IPS DF 4.7 (cell line): ENCODE data around the gene TANC1.

Source experiments
- DNase-seq: peaks from one replicate; pipeline ENCODE4 v3.0.0-alpha.2; 2013; ENCODE audit warnings: low spot score; ENCODE audit errors: extremely low read depth

TANC1 gene

DNA sequence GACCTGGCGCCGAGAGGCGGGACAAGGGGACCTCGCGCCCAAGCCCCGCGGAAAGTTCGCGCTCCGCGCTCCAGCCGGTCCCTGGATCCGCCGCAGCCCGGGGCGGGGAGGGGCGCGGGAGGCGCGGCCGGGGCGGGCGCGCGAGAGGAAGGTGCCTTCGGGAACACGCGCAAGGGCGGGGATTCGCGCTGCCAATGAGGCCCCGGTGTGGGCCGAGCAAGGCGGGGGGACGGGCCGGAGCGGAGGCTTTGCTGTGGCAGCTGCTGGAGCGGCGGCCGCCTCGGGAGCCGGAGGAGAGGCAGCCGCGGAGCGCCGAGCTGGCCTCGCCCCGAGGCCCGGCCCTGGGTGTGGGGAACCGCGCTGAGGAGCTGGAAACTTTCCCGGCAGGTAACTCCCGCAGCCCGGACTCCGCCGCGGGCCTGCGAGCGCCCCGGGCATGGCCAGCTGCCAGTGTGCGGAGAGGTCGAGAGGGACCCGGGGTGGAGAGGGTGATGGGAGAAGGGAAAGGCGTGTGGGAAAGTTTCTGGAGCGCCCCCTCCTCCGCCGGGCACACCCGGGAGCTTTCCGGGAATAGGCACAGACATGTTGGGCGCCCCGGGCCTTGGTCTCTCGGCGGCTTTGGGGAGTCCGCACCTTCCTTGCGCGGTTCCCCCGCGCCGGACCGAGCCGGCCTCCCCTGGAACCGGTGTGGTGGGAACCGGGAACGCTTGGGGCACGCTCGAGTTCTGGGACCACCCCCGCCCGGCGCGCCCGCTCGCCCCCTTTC lies at the start of gene TANC1:
TANC1 (plus strand) TSS at position 245 of the 766 bp plus-strand sequence. CDS start 97,271 bp downstream, outside the sequence.
- DNase-seq = no peak

DNA sequence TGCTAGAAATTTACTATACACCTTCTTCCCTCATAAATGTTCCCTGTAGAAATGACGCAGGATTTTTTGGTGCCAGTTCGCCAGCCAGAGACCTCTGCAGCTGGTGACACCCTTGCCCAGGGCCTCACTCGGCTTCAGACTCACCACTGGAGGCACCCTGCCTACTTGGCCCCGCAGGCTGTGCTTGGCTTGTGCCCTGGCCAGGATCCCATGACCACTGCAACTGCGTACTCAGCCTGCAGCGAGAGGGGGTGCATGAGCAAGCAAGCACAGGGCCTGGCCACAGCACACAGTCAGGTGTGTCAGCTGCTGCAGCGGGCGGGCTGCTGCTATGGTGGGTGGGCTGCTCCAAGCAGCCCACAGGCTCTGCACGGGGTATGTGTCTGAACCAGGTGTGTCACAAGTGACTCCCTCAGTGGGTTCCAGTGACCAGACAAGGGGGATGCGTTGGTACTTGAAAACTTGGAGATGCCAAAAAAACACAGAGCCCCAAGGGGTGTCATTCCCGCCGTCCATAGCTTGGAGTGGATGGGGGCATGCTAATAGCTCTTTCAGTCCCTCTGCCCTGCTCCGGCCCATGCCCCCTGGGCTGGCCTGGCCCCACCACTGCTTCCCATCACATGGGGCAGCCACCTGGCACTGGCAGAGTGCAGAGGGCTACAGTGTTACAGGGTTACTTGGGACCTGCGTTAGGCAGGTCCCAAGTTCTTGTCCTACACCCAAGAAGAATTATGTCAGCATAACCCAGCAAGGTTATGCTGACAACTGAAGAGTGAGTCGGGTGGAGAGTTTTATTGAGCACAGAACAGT lies 46.6 kb upstream of the TANC1 start:
- no peak for DNase-seq

DNA sequence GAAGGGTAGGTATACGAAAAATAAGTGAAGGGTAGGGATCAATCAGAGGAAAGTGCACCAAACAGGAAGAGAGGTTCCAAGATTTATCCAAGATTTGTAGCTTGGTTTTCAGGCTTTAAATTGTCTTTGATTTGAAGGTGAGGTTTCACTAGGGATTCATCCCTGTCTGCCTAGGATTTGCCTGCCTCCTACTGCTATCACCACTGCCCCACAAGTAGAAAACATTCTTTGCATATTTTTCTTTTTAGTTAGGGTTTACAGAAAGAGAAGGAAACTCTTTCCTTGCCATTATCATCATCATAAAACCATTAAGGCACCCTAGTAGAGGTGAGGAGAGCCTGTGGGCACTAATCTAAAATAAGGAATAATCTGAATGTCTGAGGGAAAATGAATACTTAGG lies 45.8 kb upstream of the TANC1 start:
- no peak for DNase-seq

DNA sequence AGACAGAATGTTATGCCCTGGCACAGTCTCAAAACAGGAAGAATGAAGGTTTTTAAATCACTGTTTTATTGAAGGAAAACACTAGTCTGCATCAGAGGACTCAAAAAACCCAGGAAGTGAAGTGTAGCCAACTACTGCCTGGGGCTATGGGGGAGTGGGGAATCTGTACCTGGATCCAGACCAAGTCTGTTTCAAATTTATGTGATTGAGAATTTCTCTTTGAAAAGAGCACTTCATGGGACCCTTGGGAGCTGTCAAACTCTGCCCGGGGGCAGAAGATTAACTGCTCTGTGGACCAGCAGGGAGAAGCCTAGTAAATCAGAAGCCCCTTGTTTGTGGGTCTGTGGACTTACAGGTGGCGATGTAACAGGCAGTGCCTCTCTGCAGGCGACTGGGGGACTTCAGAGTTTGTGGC lies 45.3 kb upstream of the TANC1 start:
- DNase-seq = no peak

DNA sequence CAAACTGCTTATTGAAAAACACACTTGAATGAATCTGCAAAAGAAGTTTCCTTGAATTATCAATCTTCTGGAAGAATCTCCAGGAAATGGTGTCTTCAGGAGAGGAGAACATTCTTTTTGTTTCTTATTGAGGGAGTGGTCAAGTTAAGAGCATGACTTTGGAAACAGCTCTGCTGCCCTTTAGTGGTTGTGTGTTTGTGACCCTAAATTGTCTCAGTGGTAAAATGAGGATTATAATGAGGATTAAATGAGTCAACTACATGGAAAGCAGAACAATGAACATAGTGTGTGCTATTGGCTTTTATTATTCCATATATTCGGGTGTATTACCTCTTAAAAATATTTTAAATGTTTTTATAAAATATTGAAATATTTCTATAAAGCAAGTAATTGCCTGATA lies 44.8 kb upstream of the TANC1 start:
- no peak for DNase-seq

DNA sequence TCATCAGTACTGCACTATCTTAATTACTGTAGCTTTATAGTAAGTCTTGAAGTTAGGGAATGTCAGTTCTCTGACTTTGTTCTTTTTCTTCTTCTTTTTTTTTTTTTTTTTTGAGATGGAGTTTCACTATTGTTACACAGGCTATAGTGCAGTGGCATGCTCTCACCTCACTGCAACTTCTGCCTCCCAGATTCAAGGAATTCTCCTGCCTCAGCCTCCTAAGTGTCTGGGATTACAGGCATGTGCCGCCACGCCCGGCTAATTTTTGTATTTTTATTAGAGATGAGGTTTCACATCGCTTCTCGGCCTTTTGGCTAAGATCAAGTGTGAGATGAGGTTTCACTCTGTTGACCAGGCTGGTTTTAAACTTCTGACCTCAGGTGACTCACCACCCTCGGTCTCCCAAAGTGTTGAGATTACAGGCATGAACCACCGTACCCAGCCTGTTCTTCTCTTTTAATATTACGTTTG lies 41.9 kb upstream of the TANC1 start:
- no peak for DNase-seq

DNA sequence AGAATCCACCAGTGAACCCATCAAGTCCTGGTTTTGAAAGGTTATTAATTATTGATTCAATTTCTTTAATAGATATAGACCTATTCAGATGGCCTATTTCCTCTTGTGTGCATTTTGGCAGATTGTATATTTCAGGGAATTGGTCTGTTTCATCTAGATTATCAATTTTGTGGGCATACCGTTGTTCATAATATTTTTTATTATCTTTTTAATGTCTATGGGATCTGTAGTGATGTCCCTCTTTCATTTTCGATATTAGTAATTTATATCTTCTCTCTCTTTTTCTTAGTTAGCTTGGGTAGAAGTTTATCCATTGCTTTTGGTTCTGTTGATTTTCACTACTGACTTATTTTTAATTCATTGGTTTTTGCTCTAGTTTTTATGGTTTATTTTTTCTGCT lies 39.9 kb upstream of the TANC1 start:
- DNase-seq = no peak

DNA sequence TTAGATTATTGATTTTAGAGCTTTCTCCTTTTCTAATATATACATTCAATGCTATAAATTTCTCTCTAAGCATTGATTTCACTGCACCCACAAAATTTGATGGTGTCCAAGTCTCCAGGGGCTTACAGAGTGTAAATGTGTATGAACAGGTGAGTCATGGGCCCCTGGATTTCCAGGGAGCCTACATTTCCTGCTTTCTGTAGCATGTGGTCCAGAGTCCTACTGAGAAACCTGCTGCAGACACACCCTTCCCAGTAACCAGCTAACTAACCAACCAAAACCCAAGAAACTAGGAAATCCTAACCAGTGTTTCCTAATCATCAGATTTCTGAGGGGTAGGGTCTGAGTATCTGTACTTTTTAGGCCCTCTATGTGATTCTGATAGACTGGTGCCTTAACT lies 39.5 kb upstream of the TANC1 start:
- no peak for DNase-seq

DNA sequence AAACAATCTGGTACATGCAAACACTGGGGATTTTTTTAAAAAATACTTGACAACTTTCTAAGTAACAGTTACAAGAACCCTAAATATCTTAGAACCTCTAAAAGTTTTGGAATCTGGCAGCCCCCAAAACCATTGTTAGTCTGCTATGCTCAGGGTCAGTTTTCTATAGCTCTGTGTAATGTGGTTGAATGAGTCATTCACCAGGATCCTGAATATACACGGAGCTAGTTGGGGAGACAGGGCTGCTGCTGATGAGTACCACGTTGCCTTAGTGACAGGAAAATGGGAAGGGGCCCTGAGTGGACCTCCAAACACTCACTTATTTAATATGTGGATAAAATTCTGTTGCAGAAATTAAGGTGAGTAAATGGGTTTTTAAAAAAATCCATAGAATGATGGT lies 36.9 kb upstream of the TANC1 start:
- DNase-seq = no peak

DNA sequence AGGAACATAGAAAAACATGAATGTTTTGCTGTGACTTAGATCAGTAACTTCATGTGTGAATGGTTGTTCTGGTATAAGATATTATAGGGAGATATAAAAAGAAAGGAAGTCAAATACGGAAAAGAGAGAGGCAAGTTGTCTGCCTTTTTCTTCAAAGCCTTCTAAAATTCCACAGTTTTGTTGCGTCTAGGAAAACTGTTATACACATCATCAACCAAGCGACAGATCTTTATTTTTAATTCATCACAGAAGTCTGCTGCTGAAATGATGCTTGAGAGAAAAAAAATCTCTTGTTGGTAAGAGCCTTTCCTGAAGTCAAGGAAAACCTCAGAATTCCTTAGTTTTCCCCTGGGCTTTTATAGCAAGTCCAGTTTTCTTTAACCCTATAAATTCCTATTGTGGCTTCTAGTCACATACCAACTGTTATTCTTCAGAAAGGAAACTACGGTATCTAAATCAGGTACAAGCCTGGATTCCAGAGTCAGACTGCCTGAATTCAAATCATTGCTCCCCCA lies 36.3 kb upstream of the TANC1 start:
- no peak for DNase-seq

DNA sequence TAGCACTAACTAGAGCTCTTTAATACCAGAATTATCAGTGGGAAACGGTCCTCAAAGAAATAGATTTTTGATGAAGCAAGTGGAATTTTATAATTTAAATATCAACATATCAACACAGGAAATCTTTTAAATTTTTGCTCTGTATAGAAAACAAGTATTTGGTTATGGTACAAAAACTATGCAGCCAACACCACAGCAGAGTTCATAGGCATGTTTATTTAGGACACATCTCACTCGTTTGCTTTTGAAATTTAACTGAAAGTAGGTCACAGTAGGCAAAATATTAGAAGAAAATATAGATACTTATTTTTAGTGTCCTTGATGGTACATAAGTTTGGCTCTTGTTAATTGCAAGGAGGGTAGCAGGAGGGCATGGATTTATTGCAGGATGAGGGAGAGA lies 34.3 kb upstream of the TANC1 start:
- no peak for DNase-seq

DNA sequence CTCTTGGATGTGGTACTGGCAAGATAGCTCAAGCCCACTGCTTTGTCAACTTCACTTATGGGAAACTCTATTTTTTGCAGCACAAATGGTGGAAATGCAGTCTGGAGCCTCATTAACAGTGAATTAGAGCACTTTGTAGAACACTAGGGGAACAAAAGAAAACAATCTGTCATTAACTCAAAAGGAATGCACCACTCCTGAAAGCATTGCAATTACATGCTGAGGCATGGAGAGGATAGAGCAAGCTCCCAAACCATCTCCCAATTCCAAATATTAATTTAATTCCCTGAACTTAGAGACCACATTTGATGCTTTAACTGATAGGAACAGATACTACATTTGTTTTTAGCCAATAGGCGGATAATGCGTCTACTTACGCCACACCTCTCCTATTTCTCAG lies 32.8 kb upstream of the TANC1 start:
- DNase-seq = no peak

DNA sequence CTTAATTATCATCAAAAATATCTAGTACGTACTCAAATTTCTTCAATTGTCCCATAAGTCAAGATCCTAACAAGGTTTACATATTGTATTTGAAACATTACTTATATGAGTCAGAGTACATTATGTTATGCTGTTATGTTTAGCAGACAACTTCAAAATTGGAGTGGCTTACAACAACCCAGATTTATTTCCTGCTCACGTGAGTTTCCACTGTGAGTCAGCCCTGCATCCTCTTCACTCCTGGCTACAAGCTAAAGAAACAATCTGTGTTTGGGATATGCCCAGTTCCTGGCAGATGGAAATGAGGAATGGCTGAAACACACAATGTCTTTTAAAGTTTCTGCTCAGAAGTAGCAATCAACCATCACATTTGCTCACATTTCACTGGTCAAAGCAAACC lies 31.5 kb upstream of the TANC1 start:
- DNase-seq = no peak

DNA sequence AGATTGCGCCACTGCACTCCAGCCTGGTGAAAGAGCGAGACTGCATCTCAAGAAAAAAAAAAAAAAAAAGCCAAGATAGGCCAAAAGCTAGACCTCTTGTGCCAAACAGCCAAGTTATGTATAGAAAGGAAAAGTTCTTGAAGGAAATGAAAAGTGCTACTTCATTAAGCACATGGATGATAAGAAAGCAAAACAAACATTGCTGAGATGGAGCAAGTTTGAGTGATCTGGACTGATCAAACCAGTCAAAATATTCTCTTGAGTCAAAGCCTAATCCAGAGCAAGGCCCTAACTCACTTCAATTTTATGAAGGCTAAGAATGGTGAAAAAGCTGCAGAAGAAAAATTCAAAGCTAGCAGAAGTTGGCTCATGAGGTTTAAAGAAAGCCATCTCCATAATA lies 28.1 kb upstream of the TANC1 start:
- DNase-seq = no peak

DNA sequence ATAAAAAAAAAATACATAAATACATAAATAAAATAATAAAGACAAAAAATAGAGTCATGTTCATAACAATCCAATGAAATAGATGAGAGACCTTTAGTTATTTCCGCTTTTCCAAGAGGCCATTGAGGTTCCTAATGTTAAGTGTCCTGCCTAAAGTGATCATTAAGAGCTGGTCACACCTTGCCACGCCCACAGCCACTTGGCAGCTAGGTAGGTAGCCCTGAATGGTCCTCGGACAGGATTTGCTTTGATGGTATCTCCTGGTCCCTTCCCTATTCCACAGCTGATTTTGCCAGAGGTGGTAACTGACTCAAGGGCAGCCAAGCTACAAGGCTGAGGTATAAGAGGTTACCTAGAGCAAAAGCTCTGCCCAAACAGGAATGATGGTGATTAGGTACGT lies 24.5 kb upstream of the TANC1 start:
- no peak for DNase-seq

DNA sequence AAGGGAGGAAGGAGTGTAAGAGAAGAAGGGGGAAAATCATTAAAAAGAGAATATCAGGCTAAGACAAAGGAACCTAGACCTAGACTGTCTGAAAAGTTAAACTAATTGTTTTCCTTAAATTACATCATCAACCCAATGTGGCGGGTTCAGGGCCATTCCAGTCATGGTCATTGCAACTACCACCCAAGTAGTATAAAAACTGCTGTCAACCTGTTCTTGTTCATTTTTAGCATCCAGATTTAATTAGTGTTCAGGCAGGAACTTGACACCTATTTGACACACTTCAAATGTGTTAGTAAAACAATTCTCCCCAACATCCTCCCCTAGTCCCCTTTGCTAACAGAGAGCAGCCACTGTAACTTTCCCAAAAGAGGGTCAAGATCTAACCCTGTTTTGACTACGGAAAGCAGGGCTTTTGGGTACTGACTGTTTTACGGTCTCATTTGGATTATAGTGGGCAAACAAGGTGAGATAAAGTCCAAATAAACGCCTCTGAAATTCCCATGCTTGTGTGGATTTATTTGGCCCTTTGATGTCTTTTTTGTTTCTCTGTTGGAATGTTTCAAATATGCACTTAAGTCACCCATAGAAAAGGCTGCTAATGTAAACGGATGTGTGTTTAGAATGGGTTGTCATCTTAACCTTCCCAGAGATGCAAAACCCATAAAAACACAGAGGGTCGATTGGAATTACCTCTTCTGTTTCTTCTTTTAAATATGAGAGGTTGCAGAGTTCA lies 19.3 kb upstream of the TANC1 start:
- no peak for DNase-seq

DNA sequence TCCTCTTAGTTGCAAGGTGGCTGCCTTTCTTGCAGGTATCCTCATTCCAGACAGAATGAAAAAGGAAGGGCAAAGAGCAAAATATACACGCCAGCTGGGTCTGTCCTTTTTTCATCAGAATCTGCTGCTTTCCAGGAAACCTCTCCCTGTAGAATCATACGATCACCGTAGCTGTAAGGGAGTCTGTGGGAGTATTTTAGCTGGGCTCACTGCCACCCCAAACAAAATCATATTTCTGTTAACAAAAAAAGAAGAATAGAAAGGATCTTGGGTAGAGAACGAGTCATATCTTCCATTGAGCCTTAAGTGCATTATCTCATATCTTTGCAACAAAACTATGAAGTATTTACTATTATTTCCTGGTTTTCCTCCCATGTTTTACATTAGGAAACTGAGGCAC lies 15.0 kb upstream of the TANC1 start:
- no peak for DNase-seq

DNA sequence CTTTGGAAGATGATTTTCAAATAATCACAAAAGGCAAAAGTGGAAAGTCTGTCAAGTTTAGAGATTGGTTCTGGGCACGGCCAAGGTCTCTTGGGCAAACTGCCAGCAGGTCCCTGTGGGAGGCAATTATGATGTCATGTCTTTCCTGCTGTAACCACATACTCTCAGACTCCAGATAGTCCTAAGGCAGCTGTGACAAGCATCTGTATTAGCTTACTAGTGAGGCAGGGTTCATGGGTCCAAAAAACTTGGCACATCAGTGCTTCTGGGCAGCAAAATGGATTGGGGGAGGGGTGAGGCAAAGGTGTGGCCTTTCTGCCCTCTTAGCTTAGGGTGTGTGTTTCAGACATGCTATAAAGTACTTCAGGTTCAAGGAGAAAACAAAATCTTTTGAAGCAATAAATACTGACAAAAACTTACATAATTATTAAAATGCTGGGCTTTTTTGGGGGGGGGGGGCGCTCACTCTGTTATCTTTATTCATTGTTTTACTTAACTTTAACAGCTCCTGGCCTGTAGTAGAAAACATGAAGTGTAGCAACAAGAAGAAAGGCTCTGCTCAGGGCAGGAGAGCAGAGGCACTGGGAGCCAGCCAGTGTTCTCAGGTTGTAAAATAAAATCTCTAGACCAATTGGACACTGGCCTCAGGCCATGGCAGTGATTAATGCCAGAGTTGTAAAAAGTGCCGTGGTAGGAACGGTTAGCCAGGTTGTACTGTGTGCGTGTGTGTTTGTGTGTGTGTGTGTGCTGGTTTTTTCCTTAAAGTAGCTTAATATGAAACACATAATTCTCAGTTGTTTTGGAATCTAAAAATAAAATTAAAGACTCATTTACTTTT lies 14.3 kb upstream of the TANC1 start:
- no peak for DNase-seq

DNA sequence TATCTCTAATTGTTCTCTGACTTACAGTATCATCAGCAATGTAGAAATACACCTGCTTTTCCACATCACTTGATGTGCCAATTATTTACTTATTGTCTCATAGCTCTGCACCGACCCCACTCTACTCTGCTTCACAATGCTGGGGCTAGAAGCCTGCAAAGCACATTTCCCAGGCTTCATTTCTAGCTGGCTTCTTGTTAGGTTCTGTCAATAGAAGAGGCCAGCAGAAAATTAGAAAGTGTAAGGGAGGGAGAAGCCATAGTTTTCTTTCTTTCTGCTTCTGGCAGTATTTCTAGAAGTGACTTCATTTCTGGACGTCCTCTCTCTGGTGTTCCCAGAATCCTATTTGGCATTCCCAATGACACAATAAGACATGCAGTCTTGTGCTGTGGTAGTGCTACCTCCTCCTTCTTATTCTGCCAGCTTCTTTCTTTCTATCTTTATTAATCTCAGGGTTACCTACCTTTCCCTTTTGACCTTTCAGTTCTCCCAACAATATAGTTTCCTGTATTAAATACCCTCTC lies 12.5 kb upstream of the TANC1 start:
- DNase-seq = no peak

DNA sequence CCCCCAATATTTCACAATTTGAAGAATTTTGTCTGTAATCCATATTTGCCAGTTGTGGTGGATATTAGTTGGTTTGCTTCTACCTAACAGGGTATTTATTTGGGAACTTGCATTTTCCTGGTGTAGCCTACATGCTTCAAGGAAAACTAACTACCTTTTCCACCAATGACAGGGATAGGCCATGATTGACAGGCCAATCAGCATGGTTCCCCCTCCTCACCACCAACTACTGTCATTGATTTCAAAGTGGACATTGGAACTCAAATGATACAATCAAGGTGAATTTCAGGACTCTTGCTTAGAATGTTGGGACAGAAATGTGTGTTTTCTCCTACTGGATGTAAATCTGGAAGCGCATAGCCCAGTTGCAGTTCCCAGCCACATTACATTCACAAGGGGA lies 10.1 kb upstream of the TANC1 start:
- no peak for DNase-seq

DNA sequence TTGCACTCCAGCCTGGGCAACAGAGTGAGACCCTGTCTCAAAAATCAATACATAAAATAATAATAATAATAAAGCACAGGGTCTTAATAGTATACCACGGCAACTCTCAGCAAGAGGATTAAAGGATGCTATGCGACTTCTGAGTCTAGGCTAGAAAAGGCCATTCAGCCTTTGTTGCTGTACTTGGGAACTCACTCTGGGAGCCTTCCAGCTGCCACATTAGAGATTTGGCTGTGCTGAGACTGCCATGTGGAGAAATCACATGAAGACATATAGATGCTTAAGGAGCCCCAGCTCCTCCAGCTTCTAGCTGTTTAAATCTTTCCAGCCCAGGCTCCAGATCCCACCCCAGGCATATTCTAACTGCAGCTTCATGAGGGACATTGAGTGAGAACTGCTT lies 8.2 kb upstream of the TANC1 start:
- DNase-seq = no peak
